ENCODE measurements around the gene RECQL.

- TF ChIP-seq OSR1 (CRISPR knock-in tag; IDR thresholded peaks at IDR 0.05) (no peak), SNAI2 (CRISPR knock-in tag; IDR thresholded peaks at IDR 0.05) (no peak), ZNF8 (CRISPR knock-in tag; IDR thresholded peaks at IDR 0.05) (no peak), TSHZ2 (CRISPR knock-in tag; IDR thresholded peaks at IDR 0.05) (no peak), BACH2 (CRISPR knock-in tag; IDR thresholded peaks at IDR 0.05; ENCODE audit: borderline replicate concordance) (no peak), TOX (CRISPR knock-in tag; IDR thresholded peaks at IDR 0.05; ENCODE audit: borderline replicate concordance) (no peak), CSRNP3 (CRISPR knock-in tag; IDR thresholded peaks at IDR 0.05) (no peak), RARB (CRISPR knock-in tag; IDR thresholded peaks at IDR 0.05) (no peak), GLIS3 (CRISPR knock-in tag; IDR thresholded peaks at IDR 0.05) (no peak)
These were observed 41.7 kb upstream of the RECQL start for GRCh38 chr12:21543151-21543550.
